ENCODE data around the gene STPG4. TPM values are rescaled to one million over a fixed set of nuclear protein-coding genes. Genes with fewer than 3 reads are reported as not detected.

STPG4 gene
- total RNA-seq, 1 experiment from 2014 or later, result 10.6 TPM

DNA sequence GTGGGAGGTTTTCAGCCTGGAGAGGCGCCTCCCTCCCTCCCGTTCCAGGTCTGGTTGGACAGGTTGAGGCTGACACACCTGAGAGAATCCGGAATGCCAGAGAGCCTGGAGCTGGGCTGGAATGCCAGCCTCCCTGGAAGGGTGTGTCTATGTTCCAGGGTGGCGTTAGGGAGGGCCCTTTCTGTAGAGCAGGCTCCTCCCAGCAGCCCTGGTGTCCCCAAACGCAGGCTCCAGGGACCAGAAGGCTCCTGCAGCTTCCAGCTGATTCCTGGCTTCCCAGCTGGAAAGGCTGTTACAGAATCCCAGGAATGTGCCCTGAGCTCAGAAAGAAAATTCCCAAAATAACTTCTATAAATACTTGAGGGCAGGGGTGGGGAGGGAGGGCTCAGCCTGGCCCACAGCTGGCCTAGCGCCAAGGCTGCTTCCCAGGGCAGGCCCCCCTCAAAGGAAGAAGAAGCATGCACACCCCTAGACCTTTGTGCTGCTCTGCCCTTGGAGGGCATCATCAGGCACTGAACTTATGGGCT lies 85.4 kb downstream of the STPG4 start:
- no peak for TF ChIP-seq CBX3 (IDR thresholded peaks at IDR 0.05; ENCODE audit: low read depth)
- TF ChIP-seq POLR2AphosphoS5 (IDR thresholded peaks at IDR 0.05; ENCODE audit: low read depth, low read length), result peak; percentile 47; the same call in 1 of the 2 replicates
- TF ChIP-seq YY1 (IDR thresholded peaks at IDR 0.05; ENCODE audit: extremely low read depth, insufficient replicate concordance, low read depth, low read length), result peak; percentile 45
- Histone ChIP-seq H3K79me2 (ENCODE audit: insufficient read depth, low read length) (peaks cover 72% of the 10 kb centered on the region), H3K9ac (ENCODE audit: low read length) (peak overlapping the region; percentile 58), H2AFZ (ENCODE audit: low read depth, low read length, poor library complexity, severe bottlenecking) (no peak overlapping the region), H3K36me3 (ENCODE audit: control insufficient read depth in 1 of 2, insufficient read depth in 2 of 2, low read length in 2 of 2) (0 out of 4 replicates have a peak, but pooled peaks cover 0 to 3% of the 10 kb centered on the region in 2 experiments), H3K9me3 (ENCODE audit: control insufficient read depth in 1 of 2, insufficient read depth in 1 of 2, low read depth in 1 of 2, low read length in 2 of 2) (no peaks in the 10 kb centered on the region), H3K4me2 (ENCODE audit: low read length) (peak overlapping the region; percentile 82), H3K4me3 (replicated peaks in 1 of 2; ENCODE audit: low read depth in 1 of 2, low read length in 2 of 2) (peak overlapping the region in 1 of 2 experiments; percentile 37; a peak in 2 of 4 replicates), H3K9me2 (ENCODE audit: insufficient read depth) (no peaks in the 10 kb centered on the region), H3K4me1 (ENCODE audit: control insufficient read depth in 1 of 2, insufficient read depth in 2 of 2, low read length in 2 of 2) (peaks cover 61 to 100% of the 10 kb centered on the region in 2 experiments), H3K27me3 (ENCODE audit: insufficient read depth, low read length) (no peaks in the 10 kb centered on the region), H3K27ac (ENCODE audit: low read depth, low read length) (peak overlapping the region; percentile 71), H4K20me1 (ENCODE audit: insufficient read depth) (no peaks in the 10 kb centered on the region)
- DNase-seq (ENCODE audit: low read depth, low spot score) (peak; percentile 82), ATAC-seq (peak; percentile 89)
- RAD21 ChIA-PET (ENCODE audit: low non-redundant PET in 1 of 2, low total read pairs in 2 of 2, uncharacterized antibody in 2 of 2, unreplicated experiment in 2 of 2), result no interaction called here
- CTCF ChIA-PET, result interaction anchor here (1.2 to 1.6 kb wide), 3 partner anchors 54 to 698 kb away, joined by 3 to 5 read pairs (median 4); no protein-coding TSS in a partner anchor
- intact Hi-C loops (cut with micrococcal nuclease), result no loop called here
- POLR2A ChIA-PET, result interaction anchor here (0.9 to 1.0 kb wide), 2 partner anchors 10 to 26 kb away, joined by 3 read pairs; no protein-coding TSS in a partner anchor
- no TSS peak for BruUV-seq (replicated peaks)

DNA sequence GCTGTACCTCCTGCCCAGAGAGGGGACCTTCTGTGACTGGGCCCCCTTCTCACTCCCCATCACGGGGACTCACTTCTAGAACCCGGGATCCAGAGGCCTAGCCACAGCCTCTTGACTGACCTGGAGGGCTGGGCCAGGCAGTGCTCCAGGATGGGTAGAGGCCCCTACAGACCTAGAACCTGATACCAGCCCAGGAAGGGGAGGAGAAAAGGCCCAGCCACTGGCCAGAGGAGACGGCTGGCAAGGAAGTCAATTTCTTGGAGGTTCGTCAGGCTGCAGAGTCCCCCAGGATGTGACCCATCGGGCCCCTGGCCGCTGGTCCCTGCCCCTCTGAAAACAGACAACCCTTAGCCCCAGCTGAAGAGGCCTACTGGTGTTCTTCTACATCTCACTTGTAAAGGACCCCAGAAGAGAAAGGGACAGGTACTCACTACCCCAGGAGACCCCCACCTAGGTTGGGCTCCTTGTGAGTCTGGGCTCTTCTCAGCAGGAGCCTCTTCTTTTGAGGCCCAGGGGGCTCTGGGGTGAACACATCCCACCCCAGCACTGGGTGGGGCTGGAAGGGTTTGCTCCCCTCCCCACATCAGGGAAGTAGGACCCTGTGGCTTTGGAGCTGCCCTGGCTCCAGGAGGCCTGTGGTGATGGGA lies 86.0 kb downstream of the STPG4 start:
- Histone ChIP-seq H3K79me2 (ENCODE audit: insufficient read depth, low read length) (peaks cover 70% of the 10 kb centered on the region), H4K20me1 (ENCODE audit: insufficient read depth) (no peaks in the 10 kb centered on the region), H3K4me2 (ENCODE audit: low read length) (peak overlapping the region; percentile 82), H3K27ac (ENCODE audit: low read depth, low read length) (peak overlapping the region; percentile 71), H3K9me2 (ENCODE audit: insufficient read depth) (no peaks in the 10 kb centered on the region), H3K9me3 (ENCODE audit: control insufficient read depth in 1 of 2, insufficient read depth in 1 of 2, low read depth in 1 of 2, low read length in 2 of 2) (no peaks in the 10 kb centered on the region), H2AFZ (ENCODE audit: low read depth, low read length, poor library complexity, severe bottlenecking) (no peak overlapping the region), H3K4me3 (replicated peaks in 1 of 2; ENCODE audit: low read depth in 1 of 2, low read length in 2 of 2) (peak overlapping the region in 1 of 2 experiments; percentile 37; a peak in 2 of 4 replicates), H3K36me3 (ENCODE audit: control insufficient read depth in 1 of 2, insufficient read depth in 2 of 2, low read length in 2 of 2) (0 out of 4 replicates have a peak, but pooled peaks cover 0 to 3% of the 10 kb centered on the region in 2 experiments), H3K4me1 (ENCODE audit: control insufficient read depth in 1 of 2, insufficient read depth in 2 of 2, low read length in 2 of 2) (peaks cover 57 to 100% of the 10 kb centered on the region in 2 experiments), H3K9ac (ENCODE audit: low read length) (peak overlapping the region; percentile 58), H3K27me3 (ENCODE audit: insufficient read depth, low read length) (no peaks in the 10 kb centered on the region)
- DNase-seq (ENCODE audit: low read depth, low spot score), result no peak
- no TSS peak for BruUV-seq (replicated peaks)
- ChIA-PET CTCF (interaction anchor here (1.2 to 1.6 kb wide), 3 partner anchors 53 to 698 kb away, joined by 3 to 5 read pairs (median 4); no protein-coding TSS in a partner anchor), POLR2A (interaction anchor here (0.7 to 1.0 kb wide), 3 partner anchors 11 to 688 kb away, joined by 3 to 4 read pairs (median 3); no protein-coding TSS in a partner anchor), RAD21 (ENCODE audit: low non-redundant PET in 1 of 2, low total read pairs in 2 of 2, uncharacterized antibody in 2 of 2, unreplicated experiment in 2 of 2) (no interaction called here)
- ATAC-seq, result no peak
- intact Hi-C loops (cut with micrococcal nuclease), result no loop called here
- TF ChIP-seq CBX3 (IDR thresholded peaks at IDR 0.05; ENCODE audit: low read depth) (no peak), SP1 (IDR thresholded peaks at IDR 0.05; ENCODE audit: low read depth) (no peak), JUND (IDR thresholded peaks at IDR 0.05) (no peak), TCF7L2 (IDR thresholded peaks at IDR 0.05; ENCODE audit: borderline replicate concordance, extremely low read depth, insufficient read depth, insufficient read length) (no peak), SIN3A (IDR thresholded peaks at IDR 0.05; ENCODE audit: low read depth) (no peak), ZFX (IDR thresholded peaks at IDR 0.05) (no peak), CEBPB (IDR thresholded peaks at IDR 0.05; ENCODE audit: low read depth) (no peak)
- TF ChIP-seq, protein P1, sequence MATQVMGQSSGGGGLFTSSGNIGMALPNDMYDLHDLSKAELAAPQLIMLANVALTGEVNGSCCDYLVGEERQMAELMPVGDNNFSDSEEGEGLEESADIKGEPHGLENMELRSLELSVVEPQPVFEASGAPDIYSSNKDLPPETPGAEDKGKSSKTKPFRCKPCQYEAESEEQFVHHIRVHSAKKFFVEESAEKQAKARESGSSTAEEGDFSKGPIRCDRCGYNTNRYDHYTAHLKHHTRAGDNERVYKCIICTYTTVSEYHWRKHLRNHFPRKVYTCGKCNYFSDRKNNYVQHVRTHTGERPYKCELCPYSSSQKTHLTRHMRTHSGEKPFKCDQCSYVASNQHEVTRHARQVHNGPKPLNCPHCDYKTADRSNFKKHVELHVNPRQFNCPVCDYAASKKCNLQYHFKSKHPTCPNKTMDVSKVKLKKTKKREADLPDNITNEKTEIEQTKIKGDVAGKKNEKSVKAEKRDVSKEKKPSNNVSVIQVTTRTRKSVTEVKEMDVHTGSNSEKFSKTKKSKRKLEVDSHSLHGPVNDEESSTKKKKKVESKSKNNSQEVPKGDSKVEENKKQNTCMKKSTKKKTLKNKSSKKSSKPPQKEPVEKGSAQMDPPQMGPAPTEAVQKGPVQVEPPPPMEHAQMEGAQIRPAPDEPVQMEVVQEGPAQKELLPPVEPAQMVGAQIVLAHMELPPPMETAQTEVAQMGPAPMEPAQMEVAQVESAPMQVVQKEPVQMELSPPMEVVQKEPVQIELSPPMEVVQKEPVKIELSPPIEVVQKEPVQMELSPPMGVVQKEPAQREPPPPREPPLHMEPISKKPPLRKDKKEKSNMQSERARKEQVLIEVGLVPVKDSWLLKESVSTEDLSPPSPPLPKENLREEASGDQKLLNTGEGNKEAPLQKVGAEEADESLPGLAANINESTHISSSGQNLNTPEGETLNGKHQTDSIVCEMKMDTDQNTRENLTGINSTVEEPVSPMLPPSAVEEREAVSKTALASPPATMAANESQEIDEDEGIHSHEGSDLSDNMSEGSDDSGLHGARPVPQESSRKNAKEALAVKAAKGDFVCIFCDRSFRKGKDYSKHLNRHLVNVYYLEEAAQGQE (IDR thresholded peaks at IDR 0.05; ENCODE audit: low read depth), result no peak
